MM.1S (cell line): ENCODE data around the gene IGIP.

Source experiments
- CTCF ChIP-seq: fragments of 300-600 bp; sonication (generic); IDR thresholded peaks from 2 replicates; pipeline ENCODE4 v1.5.1; 2016; ENCODE audit warnings: antibody characterized with exemption, low read length, mixed read lengths
- EZH2 ChIP-seq: fragments of 300-600 bp; sonication (generic); optimal IDR thresholded peaks from 2 replicates; pipeline ENCODE3; 2017; ENCODE audit warnings: low read depth, mild to moderate bottlenecking, antibody characterized with exemption, low read length, mixed read lengths

GRCh38 chr5:140131967-140132409 lies 6.3 kb downstream of the IGIP start:
- TF ChIP-seq EZH2, result no peak
- TF ChIP-seq CTCF, result no peak
